RWPE2 (cell line): ENCODE results near the gene USP27X.

Source experiments
- ATAC-seq: fragments of 200-7000 bp; cut with Tn5 transposase; 3 replicates; pipeline ENCODE4 v1.9.1; 2021; ENCODE audit warnings: low read depth
- DNase-seq: peaks from one replicate; pipeline ENCODE4 v3.0.0-alpha.2; 2020; ENCODE audit warnings: low spot score
- H3K27ac ChIP-seq: fragments of 450-650 bp; 2 replicates; pipeline ENCODE4 v1.5.1; 2017; ENCODE audit warnings: mild to moderate bottlenecking; ENCODE audit not compliant: poor library complexity, severe bottlenecking
- H3K27me3 ChIP-seq: fragments of 250-450 bp; sonication (Bioruptor Pico); 2 replicates; pipeline ENCODE4 v1.5.1; 2021; ENCODE audit warnings: mild to moderate bottlenecking, moderate library complexity; ENCODE audit not compliant: insufficient read depth, poor library complexity, severe bottlenecking
- H3K36me3 ChIP-seq: fragments of 250-450 bp; sonication (Bioruptor Pico); 2 replicates; pipeline ENCODE4 v1.5.1; 2020; ENCODE audit warnings: low read depth, mild to moderate bottlenecking, moderate library complexity
- H3K4me1 ChIP-seq: fragments of 250-450 bp; sonication (Bioruptor Pico); 2 replicates; pipeline ENCODE4 v1.5.1; 2021; ENCODE audit warnings: mild to moderate bottlenecking, moderate library complexity; ENCODE audit not compliant: insufficient read depth, poor library complexity, severe bottlenecking
- H3K4me3 ChIP-seq: fragments of 250-450 bp; sonication (Bioruptor Pico); 2 replicates; pipeline ENCODE4 v1.5.1; 2021; ENCODE audit warnings: mild to moderate bottlenecking, moderate library complexity; ENCODE audit not compliant: severe bottlenecking
- H3K9me3 ChIP-seq: fragments of 250-450 bp; sonication (Bioruptor Pico); 2 replicates; pipeline ENCODE4 v1.5.1; 2021; ENCODE audit warnings: mild to moderate bottlenecking, moderate library complexity; ENCODE audit not compliant: severe bottlenecking
- CTCF ChIP-seq: fragments of 450-650 bp; IDR thresholded peaks from one replicate; pipeline ENCODE4 v1.5.1; 2017; ENCODE audit warnings: mild to moderate bottlenecking, moderate library complexity; ENCODE audit not compliant: poor library complexity, severe bottlenecking

The USP27X gene

GRCh38 chrX:49930039-49930438 is 50.8 kb downstream of the USP27X start:
- H3K27me3 ChIP-seq, result no peaks in the 10 kb centered on the region
- no peak for ATAC-seq
- H3K27ac ChIP-seq, result no peak overlapping the region
- no peak overlapping the region for H3K4me3 ChIP-seq
- H3K4me1 ChIP-seq, result peaks cover 9% of the 10 kb centered on the region
- DNase-seq, result no peak
- H3K9me3 ChIP-seq, result no peaks in the 10 kb centered on the region
- TF ChIP-seq CTCF, result no peak
- peaks cover 3% of the 10 kb centered on the region; the same call in 1 of the 2 replicates for H3K36me3 ChIP-seq
